ENCODE measurements around the gene GJC1. TPM values are rescaled to one million over a fixed set of nuclear protein-coding genes. Genes with fewer than 3 reads are reported as not detected.
A peak's percentile ranks its signal among the peaks of the same experiment; 100 is the strongest.

Gene GJC1
- total RNA-seq (2014; rRNA removed; shearing (Covaris generic)): 4.4 and 5.2 TPM in 2 replicates
- polyA plus RNA-seq (2014; cell fraction: nucleus; rRNA removed): 5.5 and 9.1 TPM in 2 replicates

- no peak for DNase-seq (ENCODE audit: extremely low read depth, low read depth)
Measured at GRCh38 chr17:44829523-44830358, at the start of gene GJC1. TSS of gene GJC1 (minus strand) at chr17:44830287. CDS start at chr17:44805817, 24,470 bp downstream.

- DNase-seq (ENCODE audit: extremely low read depth, low read depth): no peak
Measured at GRCh38 chr17:44879376-44879775, 49.3 kb upstream of the GJC1 start.

DNA sequence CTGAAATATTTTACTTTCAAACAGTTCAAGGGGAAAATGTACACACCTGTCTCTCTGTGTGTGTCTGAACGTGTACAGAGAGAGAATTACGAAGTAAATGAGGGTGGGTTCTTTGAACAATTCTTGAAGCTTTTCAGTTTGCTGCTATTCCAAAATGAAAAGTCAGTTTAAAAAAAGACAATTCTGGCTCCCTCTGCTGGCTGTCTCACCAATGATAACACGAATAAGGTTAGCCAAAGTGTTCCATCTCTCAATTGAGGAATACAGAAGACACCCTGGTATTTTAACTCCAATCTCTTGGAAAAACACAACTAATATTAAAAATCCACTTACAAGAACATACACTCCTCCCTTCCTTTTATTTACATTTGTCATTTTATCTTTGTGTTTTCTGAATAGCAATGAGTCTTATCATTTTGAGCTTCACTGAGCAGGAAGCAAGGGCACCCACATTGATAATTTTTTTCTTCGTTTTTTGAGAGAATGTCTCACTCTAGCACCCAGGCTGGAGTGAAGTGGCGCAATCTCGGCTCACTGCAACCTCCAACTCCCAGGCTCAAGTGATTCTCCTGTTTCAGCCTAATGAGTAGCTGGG lies 48.6 kb upstream of the GJC1 start:
- peak; percentile 38 for DNase-seq (ENCODE audit: extremely low read depth, low read depth)

GRCh38 chr17:44877121-44877520 lies 47.0 kb upstream of the GJC1 start:
- no peak for DNase-seq (ENCODE audit: extremely low read depth, low read depth)

DNA sequence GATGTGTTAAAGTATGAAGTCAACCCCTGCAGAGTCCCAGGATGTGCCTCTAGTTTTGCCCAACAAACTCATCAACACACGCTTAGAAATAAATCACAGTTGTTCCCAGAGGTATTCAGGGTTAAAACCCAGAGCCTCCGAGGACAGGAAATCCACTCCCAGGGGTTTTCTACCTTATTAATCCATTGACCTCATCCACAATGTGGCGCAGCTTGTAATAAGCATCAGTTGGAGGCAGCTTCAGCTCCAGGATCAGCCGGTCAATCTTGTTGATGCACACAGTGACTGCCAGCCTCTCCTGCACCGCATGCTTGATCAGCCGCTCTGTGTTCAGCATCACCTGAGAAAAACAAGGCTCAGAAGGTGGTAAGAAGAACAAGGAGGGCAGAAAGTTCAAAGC lies 45.7 kb upstream of the GJC1 start:
- no peak for DNase-seq (ENCODE audit: extremely low read depth, low read depth)

- no peak for DNase-seq (ENCODE audit: extremely low read depth, low read depth)
Measured at GRCh38 chr17:44872131-44872768, 42.2 kb upstream of the GJC1 start.

GRCh38 chr17:44871556-44871955 lies 41.5 kb upstream of the GJC1 start:
- DNase-seq (ENCODE audit: extremely low read depth, low read depth): no peak

DNA sequence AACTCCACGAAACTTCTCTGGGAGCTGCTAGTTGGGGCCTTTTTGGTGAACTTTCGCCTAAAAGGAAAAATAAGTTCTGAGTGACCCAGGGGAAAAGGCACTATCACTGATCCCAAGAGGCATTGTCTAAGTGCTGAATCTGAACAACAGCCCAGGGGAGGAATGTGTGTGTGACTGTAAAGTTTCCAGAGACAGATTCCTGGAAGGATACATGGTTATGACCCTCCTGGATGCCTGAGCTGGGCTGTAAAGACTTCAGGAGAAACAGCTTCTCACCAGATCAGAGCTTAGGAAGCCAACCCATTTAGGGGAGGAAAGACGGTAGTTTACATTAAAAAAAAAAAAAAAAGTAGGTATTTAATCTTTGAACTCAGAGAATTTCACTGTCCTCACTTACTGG lies 37.8 kb upstream of the GJC1 start:
- DNase-seq (ENCODE audit: extremely low read depth, low read depth): no peak

DNA sequence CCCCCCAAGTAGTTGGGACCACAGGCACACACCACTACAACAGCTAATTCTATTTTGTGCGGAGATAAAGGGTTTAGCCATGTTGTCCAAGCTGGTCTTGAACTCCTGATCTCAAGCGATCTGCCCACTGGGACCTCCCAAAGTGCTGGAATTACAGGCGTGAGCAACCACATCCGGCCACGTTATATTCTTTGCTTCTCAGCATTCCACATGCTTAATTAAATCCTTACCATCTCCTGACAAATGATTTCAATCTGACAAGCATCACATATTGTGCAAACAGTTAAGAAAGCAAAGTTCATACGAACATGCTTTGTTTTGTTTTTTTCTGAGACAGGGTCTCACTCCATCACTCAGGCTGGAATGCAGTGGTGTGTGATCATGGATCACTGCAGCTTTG lies 35.8 kb upstream of the GJC1 start:
- DNase-seq (ENCODE audit: extremely low read depth, low read depth): no peak

GRCh38 chr17:44865231-44865660 lies 35.2 kb upstream of the GJC1 start:
- peak; percentile 69 for DNase-seq (ENCODE audit: extremely low read depth, low read depth)

DNA sequence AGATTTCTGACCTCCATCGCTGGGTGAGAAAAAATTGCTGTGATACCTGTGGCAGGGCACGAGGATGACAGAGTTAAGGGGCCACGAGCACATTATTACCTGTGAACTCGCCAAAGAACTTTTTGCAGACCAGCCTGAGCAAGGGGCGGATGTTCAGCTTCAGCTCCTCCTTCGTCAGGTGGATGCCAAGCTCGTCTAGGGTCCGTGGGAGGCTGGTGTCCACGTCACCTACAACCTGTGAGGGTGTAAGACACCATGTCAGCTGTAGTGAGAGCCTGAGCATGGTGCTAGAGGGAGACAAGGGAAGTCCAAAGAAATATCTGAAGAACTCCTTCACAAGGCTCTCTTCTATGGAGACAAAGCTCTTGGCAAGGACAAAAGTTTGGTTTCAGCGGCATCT lies 34.7 kb upstream of the GJC1 start:
- no peak for DNase-seq (ENCODE audit: extremely low read depth, low read depth)

- no peak for DNase-seq (ENCODE audit: extremely low read depth, low read depth)
Measured at GRCh38 chr17:44863061-44863918, 33.2 kb upstream of the GJC1 start.

DNA sequence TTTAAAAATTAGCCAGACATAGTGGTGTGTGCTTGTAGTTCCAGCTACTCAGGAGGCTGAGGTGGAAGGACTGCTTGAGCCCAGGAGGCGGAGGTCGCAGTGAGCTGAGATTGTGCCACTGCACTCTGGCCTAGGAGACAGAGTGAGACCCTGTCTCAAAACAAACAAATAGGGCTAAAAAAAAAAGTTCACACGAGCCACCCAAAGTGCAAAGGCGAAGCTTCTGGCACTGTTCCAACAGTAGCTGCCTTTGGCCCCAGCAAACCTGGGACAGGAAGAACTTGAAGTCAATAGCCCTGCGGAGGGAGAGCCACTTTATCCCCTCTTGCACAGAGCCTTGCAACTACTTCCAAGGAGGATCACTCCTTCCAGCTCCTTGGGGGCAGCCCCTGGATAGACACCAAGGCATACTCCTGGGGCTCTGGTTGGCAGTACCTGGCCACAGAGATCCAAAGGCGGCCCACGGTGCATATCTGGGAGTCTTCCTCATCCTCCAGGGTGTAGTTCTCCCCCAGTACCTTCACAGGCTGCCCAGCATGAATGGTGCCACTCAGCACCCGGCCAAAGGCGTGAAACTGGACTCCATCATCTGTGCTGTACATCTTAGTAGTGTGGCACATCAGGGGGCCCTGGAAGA lies 32.3 kb upstream of the GJC1 start:
- no peak for DNase-seq (ENCODE audit: extremely low read depth, low read depth)

- DNase-seq (ENCODE audit: extremely low read depth, low read depth): no peak
Measured at GRCh38 chr17:44859701-44860100, 29.6 kb upstream of the GJC1 start.

DNA sequence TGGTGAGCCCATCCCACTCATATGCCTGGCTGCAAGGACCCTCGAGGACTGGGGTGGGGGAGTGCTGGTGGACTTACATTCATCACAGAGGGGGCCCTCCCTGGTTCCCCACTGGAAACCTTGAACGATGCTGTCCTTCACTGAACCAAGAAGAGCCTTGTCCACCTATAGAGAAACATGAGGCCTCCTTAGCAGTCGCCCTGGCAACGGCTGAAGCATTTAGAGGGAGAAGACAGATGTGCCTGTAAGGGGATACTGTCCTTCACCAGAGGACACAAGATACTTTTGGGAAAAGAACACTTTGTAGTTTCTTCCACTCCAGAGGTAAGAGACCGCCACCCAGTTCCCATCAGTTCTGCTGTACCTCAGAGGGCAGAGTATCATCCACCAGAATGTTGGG lies 24.1 kb upstream of the GJC1 start:
- no peak for DNase-seq (ENCODE audit: extremely low read depth, low read depth)

GRCh38 chr17:44850612-44851011 lies 20.5 kb upstream of the GJC1 start:
- no peak for DNase-seq (ENCODE audit: extremely low read depth, low read depth)

DNA sequence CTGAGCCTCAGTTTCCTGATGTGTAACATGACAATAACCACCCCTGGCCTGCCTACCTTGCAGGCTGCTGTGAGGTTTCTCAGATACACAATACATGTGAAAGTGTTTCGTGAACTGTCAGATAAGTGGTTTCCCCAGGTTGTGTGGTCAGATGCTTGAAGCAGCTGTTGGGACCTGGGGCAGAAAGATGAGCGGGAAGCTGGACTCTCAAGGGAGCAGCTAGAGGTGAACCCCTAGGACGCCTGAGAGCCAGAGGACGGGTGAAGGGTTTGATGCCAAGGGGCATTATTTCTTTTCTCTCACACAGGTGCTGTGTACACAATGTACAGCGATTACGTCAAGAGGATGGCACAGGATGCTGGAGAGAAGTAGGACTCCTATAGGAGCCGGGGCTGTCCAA lies 19.9 kb upstream of the GJC1 start:
- DNase-seq (ENCODE audit: extremely low read depth, low read depth): no peak

DNA sequence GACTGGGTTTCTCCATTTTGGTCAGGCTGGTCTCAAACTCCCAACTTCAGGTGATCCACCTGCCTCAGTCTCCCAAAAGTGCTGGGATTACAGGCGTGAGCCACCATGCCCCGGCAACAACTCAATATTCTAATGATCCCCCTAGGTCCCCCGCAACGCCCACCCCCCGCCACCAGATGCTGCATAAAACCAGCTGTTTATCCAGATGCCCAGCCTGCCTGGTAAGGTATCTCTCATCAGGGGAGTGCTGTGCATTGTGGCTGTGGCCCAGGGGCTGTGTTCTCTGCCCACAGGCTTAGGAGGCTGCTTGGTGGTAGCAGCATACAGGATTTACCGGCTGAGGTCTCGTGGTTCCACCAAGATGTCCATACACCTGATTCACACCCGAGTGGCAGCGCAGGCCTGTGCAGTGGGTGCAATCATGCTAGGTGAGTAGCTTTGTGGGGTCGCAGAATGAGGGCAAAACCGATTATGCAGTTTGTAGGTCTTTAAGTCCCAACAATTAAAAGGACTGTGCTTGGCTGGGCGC lies 18.9 kb upstream of the GJC1 start:
- DNase-seq (ENCODE audit: extremely low read depth, low read depth): no peak

- no peak for DNase-seq (ENCODE audit: extremely low read depth, low read depth)
Measured at GRCh38 chr17:44848257-44848795, 18.2 kb upstream of the GJC1 start.

DNA sequence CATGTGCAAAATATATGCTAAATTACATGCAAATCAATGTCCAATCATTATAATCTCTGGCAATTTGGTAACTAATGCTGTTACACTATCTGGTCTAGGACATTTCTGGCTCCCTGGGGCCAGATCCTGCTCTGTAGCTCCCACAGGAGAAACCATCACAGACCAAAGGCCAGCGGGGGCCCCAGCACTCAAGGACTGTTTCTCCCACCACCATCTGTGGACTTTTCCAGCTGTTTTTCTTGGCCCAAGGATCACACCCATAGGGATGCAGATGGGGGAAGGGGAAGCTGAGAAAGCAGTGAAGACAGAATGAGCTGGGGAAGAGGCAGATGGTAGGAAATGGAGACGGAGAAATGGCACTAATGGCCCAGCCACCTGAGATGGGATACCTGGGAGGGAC lies 17.5 kb upstream of the GJC1 start, which contains the start of gene HIGD1B:
Gene HIGD1B (plus strand): TSS at position 298 of the 400 bp plus-strand sequence. CDS start 270 bp downstream, outside the sequence.
- no peak for DNase-seq (ENCODE audit: extremely low read depth, low read depth)
